HepG2 (cell line): ENCODE measurements around the gene ADAM19. TPM values are rescaled to one million over a fixed set of nuclear protein-coding genes. Genes with fewer than 3 reads are reported as not detected.

ENCODE experiments used
- ATAC-seq: fragments of 200-7000 bp; cut with Tn5 transposase; 3 replicates; pipeline ENCODE4 v1.9.1; 2020; ENCODE audit warnings: mild to moderate bottlenecking, moderate library complexity
- BruUV-seq: library from RNA; stranded (reverse); fragments of 400-500 nt; replicated peaks from 2 replicates; lab custom pipeline; 2021; lab: Mats Ljungman, UMichigan
- CTCF ChIA-PET: fragments of 300-600 bp; formaldehyde crosslinking; extraction: SDS; loops from one replicate; lab custom pipeline; 2021; ENCODE audit warnings: low total read pairs, inconsistent platforms, low intra/inter-chr PET ratio; lab: Yijun Ruan, JAX
- POLR2A ChIA-PET: fragments of 350-600 bp; sonication (Branson Sonifier 250); formaldehyde crosslinking; loops from one replicate; lab custom pipeline; 2020; ENCODE audit warnings: antibody characterized with exemption, inconsistent platforms; lab: Yijun Ruan, JAX
- DNase-seq: peaks from one replicate; pipeline ENCODE4 v3.0.0-alpha.2; 2015; ENCODE audit warnings: low spot score
- FAIRE-seq: peaks from 3 replicates; lab custom pipeline; 2011; peaks lifted over from hg19 to GRCh38; lab: Jason Lieb, UNC
- H2AFZ ChIP-seq: one replicate; pipeline ENCODE4 v1.6.1; 2011; ENCODE audit warnings: low read length, inconsistent platforms
- H3K27ac ChIP-seq: fragments of 300-600 bp; 3 replicates; pipeline ENCODE4 v1.8.0; 2011; ENCODE audit warnings: mixed run types, mild to moderate bottlenecking, mixed read lengths, low read length, inconsistent platforms; ENCODE audit not compliant: insufficient read depth; ENCODE audit errors: extremely low read length
- H3K27me3 ChIP-seq, 2 experiments: fragments of 200-600 bp in 1 of 2; 2 replicates in 1 of 2; 3 replicates in 1 of 2; pipeline versions ENCODE4 v1.6.0 to v1.8.0; 2011; ENCODE audit warnings: low read length in 2 of 2, mild to moderate bottlenecking in 2 of 2, moderate library complexity in 2 of 2, inconsistent platforms in 1 of 2; ENCODE audit not compliant: insufficient read depth in 2 of 2, control insufficient read depth in 1 of 2
- H3K36me3 ChIP-seq, 2 experiments: fragments of 200-600 bp in 1 of 2; replicated peaks in 1 of 2; 2 replicates in 1 of 2; 3 replicates in 1 of 2; pipeline versions ENCODE4 v1.5.1 to v1.8.0; 2011; ENCODE audit warnings: low read length in 2 of 2, inconsistent platforms in 1 of 2; ENCODE audit not compliant: insufficient read depth in 2 of 2, control insufficient read depth in 1 of 2
- H3K4me1 ChIP-seq: 2 replicates; pipeline ENCODE4 v1.5.1; 2012; ENCODE audit warnings: low read length, inconsistent platforms; ENCODE audit not compliant: insufficient read depth
- H3K4me2 ChIP-seq: 2 replicates; pipeline ENCODE4 v1.6.0; 2011; ENCODE audit warnings: low read depth, low read length, inconsistent platforms
- H3K4me3 ChIP-seq, 3 experiments: fragments of 200-600 bp in 1 of 3; sonication (generic), shearing (Covaris generic) in 1 of 3; replicated peaks in 1 of 3; 2 replicates each; pipeline ENCODE4 v1.5.1; 2011 to 2016; ENCODE audit warnings: low read length in 3 of 3, inconsistent platforms in 2 of 3, low read depth in 2 of 3, mild to moderate bottlenecking in 2 of 3, control low read depth in 1 of 3, mixed read lengths in 1 of 3; ENCODE audit not compliant: insufficient read depth in 1 of 3
- H3K79me2 ChIP-seq: one replicate; pipeline ENCODE4 v1.6.1; 2011; ENCODE audit warnings: low read length, inconsistent platforms; ENCODE audit not compliant: insufficient read depth
- H3K9ac ChIP-seq: 2 replicates; pipeline ENCODE4 v1.6.0; 2011; ENCODE audit warnings: mild to moderate bottlenecking, low read depth, low read length, inconsistent platforms; ENCODE audit not compliant: insufficient read depth
- H3K9me3 ChIP-seq: 2 replicates; pipeline ENCODE4 v1.5.1; 2012; ENCODE audit warnings: mild to moderate bottlenecking, low read length
- H4K20me1 ChIP-seq: 2 replicates; pipeline ENCODE4 v1.6.0; 2011; ENCODE audit warnings: inconsistent platforms, mild to moderate bottlenecking, low read length, moderate library complexity; ENCODE audit not compliant: insufficient read depth
- EP300 ChIP-seq, 3 experiments: sonication (generic) in 1 of 3; formaldehyde crosslinking in 1 of 3; IDR thresholded peaks; 2 replicates each; pipeline versions ENCODE4 v1.5.1 to v1.6.1; 2011 to 2020; ENCODE audit warnings: low read depth in 2 of 3, low read length in 2 of 3, borderline replicate concordance in 1 of 3, improper control_type of control experiment in 1 of 3, mild to moderate bottlenecking in 1 of 3, missing genetic modification reagents in 1 of 3, moderate library complexity in 1 of 3
- ESRRA ChIP-seq: sonication (generic); formaldehyde crosslinking; IDR thresholded peaks from 2 replicates; pipeline ENCODE4 v1.5.1; 2020; ENCODE audit warnings: mild to moderate bottlenecking, low read depth, missing genetic modification reagents
- HOXA5 ChIP-seq: sonication (generic); formaldehyde crosslinking; IDR thresholded peaks from 2 replicates; pipeline ENCODE4 v1.4.0; 2020; ENCODE audit warnings: missing genetic modification reagents
- MXD4 ChIP-seq: IDR thresholded peaks from 2 replicates; pipeline ENCODE4 v1.6.1; 2016; ENCODE audit warnings: mild to moderate bottlenecking, missing biosample characterization, missing genetic modification reagents
- NCOA2 ChIP-seq: sonication (generic); formaldehyde crosslinking; IDR thresholded peaks from 2 replicates; pipeline ENCODE4 v1.8.0; 2022; ENCODE audit warnings: inconsistent platforms
- NFKBIZ ChIP-seq: IDR thresholded peaks from 2 replicates; pipeline ENCODE4 v1.6.1; 2018; ENCODE audit warnings: missing genetic modification reagents, missing compliant biosample characterization
- PAF1 ChIP-seq: IDR thresholded peaks from 2 replicates; pipeline ENCODE4 v1.6.1; 2016; ENCODE audit warnings: missing genetic modification reagents, missing compliant biosample characterization
- RBFOX2 ChIP-seq: fragments of 200-400 bp; formaldehyde crosslinking; IDR thresholded peaks from 2 replicates; pipeline ENCODE4 v1.6.1; 2017; ENCODE audit warnings: low read depth, mild to moderate bottlenecking, low read length
- ZNF589 ChIP-seq: sonication (generic); formaldehyde crosslinking; conservative IDR thresholded peaks from 2 replicates; pipeline ENCODE4 v1.8.0; 2022; ENCODE audit warnings: mild to moderate bottlenecking, moderate library complexity, missing genetic modification reagents
- ZSCAN22 ChIP-seq: sonication (generic); formaldehyde crosslinking; IDR thresholded peaks from 2 replicates; pipeline ENCODE4 v1.4.0; 2020; ENCODE audit warnings: mild to moderate bottlenecking, missing genetic modification reagents
- WGBS: methylation state at CpG from one replicate; pipeline ENCODE4 v1.1.6; 2017; ENCODE audit warnings: low lambda C conversion rate; 5-methylcytosine and 5-hydroxymethylcytosine counted together
- in situ Hi-C: cut with HindIII; loops from 2 replicates; pipeline ENCODE4 v1.10.0; 2017; ENCODE audit warnings: low pct_unique_long_range_greater_than_20kb; ENCODE audit not compliant: extremely low pct_ligation_motif_present
- intact Hi-C: fragments of 100-400 bp; cut with micrococcal nuclease; formaldehyde crosslinking; loops from one replicate; pipeline ENCODE4 v1.10.0; 2022; ENCODE audit not compliant: unreplicated experiment
- polyA plus RNA-seq, 8 experiments: library from polyadenylated mRNA; depleted of rRNA in 3 of 8; stranded (reverse) in 7 of 8; unstranded in 1 of 8; fragments of >200 nt; fragmentation: Illumina TruSeq in 4 of 8; extraction: Trizol in 4 of 8; gene quantifications; 2 replicates each; pipeline versions ENCODE4 v1.2.1 to v1.2.3, GENCODE V29; 2011 to 2016; ENCODE audit warnings: low read depth in 4 of 8, missing spikeins in 1 of 8, mixed read lengths in 1 of 8; ENCODE audit not compliant: insufficient read depth in 1 of 8
- total RNA-seq, 5 experiments: library from RNA; depleted of rRNA; stranded (reverse); fragments of >200 nt; fragmentation: Illumina TruSeq; extraction: Trizol; gene quantifications; 2 replicates each; pipeline ENCODE4 v1.2.3, GENCODE V29; 2016; ENCODE audit warnings: low read depth in 1 of 5
- TF ChIP-seq, protein P1 (sequence below): sonication (generic); formaldehyde crosslinking; IDR thresholded peaks from 2 replicates; pipeline ENCODE4 v1.5.1; 2020; ENCODE audit warnings: mild to moderate bottlenecking, missing genetic modification reagents, moderate library complexity
- TF ChIP-seq, protein P2 (sequence below): sonication (generic); formaldehyde crosslinking; IDR thresholded peaks from 2 replicates; pipeline ENCODE4 v1.8.1; 2022; ENCODE audit warnings: mild to moderate bottlenecking, missing genetic modification reagents
- TF ChIP-seq, protein P3 (sequence below): IDR thresholded peaks from 2 replicates; pipeline ENCODE4 v1.6.1; 2016
- TF ChIP-seq, protein P4 (sequence below): sonication (generic); formaldehyde crosslinking; IDR thresholded peaks from 2 replicates; pipeline ENCODE4 v1.5.0; 2020; ENCODE audit warnings: mild to moderate bottlenecking, missing genetic modification reagents
- TF ChIP-seq, protein P5 (sequence below): sonication (generic); formaldehyde crosslinking; IDR thresholded peaks from 2 replicates; pipeline ENCODE4 v1.5.0; 2020; ENCODE audit warnings: missing genetic modification reagents

Gene ADAM19
- total and polyA plus RNA-seq, 2 of the 13 experiments (the other 11 are each of a cell fraction or from before 2014, with no cell fraction given), result 0.38 to 0.74 TPM

DNA sequence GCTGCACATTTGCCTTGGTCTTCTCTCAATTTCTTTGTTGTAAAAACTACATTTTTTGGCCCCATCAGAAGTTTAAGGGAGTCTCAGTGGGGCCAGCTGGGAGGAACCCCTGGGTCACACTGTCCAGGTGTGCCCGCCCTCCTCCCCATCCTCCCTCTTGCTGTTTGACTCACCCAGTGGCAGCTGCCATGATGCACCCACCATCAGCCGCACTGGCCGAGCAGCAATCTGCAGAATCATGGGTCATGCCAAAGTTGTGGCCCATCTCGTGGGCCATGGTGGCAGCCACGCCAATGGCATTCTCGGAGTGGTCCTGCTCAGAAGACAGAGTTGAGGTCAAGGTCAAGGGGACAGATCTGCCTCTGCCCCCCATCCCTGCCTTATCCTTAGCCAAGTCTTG lies 70.1 kb downstream of the ADAM19 start (continued):
- TF ChIP-seq, protein P1, sequence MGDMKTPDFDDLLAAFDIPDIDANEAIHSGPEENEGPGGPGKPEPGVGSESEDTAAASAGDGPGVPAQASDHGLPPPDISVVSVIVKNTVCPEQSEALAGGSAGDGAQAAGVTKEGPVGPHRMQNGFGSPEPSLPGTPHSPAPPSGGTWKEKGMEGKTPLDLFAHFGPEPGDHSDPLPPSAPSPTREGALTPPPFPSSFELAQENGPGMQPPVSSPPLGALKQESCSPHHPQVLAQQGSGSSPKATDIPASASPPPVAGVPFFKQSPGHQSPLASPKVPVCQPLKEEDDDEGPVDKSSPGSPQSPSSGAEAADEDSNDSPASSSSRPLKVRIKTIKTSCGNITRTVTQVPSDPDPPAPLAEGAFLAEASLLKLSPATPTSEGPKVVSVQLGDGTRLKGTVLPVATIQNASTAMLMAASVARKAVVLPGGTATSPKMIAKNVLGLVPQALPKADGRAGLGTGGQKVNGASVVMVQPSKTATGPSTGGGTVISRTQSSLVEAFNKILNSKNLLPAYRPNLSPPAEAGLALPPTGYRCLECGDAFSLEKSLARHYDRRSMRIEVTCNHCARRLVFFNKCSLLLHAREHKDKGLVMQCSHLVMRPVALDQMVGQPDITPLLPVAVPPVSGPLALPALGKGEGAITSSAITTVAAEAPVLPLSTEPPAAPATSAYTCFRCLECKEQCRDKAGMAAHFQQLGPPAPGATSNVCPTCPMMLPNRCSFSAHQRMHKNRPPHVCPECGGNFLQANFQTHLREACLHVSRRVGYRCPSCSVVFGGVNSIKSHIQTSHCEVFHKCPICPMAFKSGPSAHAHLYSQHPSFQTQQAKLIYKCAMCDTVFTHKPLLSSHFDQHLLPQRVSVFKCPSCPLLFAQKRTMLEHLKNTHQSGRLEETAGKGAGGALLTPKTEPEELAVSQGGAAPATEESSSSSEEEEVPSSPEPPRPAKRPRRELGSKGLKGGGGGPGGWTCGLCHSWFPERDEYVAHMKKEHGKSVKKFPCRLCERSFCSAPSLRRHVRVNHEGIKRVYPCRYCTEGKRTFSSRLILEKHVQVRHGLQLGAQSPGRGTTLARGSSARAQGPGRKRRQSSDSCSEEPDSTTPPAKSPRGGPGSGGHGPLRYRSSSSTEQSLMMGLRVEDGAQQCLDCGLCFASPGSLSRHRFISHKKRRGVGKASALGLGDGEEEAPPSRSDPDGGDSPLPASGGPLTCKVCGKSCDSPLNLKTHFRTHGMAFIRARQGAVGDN (CRISPR knock-in tag), result no peak
- TF ChIP-seq NFKBIZ (CRISPR knock-in tag), result no peak
- no peak for TF ChIP-seq RBFOX2
- no peak for TF ChIP-seq HOXA5 (CRISPR knock-in tag)
- TF ChIP-seq MXD4 (CRISPR knock-in tag), result no peak

DNA sequence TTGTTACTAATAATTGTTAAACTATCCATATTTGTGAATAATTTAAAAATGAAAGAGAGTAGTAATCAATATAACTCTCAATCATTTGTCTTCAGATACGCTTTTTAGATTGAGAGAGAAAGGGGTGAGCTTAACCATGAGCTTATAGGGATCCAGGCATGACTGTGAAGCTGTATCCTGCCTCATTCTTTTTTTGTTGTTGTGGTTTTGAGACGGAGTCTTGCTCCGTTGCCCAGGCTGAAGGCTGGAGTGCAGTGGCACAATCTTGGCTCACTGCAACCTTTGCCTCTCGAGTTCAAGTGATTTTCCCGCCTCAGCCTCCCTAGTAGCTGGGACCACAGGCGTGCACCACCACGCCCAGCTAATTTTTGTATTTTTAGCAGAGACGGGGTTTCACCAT lies 71.5 kb downstream of the ADAM19 start:
- POLR2A ChIA-PET, result no interaction called here
- no peak for TF ChIP-seq PAF1
- TF ChIP-seq ESRRA (CRISPR knock-in tag), result no peak
- no peak for TF ChIP-seq ZSCAN22 (CRISPR knock-in tag)
- TF ChIP-seq, protein P2, sequence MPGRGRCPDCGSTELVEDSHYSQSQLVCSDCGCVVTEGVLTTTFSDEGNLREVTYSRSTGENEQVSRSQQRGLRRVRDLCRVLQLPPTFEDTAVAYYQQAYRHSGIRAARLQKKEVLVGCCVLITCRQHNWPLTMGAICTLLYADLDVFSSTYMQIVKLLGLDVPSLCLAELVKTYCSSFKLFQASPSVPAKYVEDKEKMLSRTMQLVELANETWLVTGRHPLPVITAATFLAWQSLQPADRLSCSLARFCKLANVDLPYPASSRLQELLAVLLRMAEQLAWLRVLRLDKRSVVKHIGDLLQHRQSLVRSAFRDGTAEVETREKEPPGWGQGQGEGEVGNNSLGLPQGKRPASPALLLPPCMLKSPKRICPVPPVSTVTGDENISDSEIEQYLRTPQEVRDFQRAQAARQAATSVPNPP (CRISPR knock-in tag), result no peak
- TF ChIP-seq, protein P3, sequence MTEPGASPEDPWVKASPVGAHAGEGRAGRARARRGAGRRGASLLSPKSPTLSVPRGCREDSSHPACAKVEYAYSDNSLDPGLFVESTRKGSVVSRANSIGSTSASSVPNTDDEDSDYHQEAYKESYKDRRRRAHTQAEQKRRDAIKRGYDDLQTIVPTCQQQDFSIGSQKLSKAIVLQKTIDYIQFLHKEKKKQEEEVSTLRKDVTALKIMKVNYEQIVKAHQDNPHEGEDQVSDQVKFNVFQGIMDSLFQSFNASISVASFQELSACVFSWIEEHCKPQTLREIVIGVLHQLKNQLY (CRISPR knock-in tag), result no peak
- TF ChIP-seq, protein P4, sequence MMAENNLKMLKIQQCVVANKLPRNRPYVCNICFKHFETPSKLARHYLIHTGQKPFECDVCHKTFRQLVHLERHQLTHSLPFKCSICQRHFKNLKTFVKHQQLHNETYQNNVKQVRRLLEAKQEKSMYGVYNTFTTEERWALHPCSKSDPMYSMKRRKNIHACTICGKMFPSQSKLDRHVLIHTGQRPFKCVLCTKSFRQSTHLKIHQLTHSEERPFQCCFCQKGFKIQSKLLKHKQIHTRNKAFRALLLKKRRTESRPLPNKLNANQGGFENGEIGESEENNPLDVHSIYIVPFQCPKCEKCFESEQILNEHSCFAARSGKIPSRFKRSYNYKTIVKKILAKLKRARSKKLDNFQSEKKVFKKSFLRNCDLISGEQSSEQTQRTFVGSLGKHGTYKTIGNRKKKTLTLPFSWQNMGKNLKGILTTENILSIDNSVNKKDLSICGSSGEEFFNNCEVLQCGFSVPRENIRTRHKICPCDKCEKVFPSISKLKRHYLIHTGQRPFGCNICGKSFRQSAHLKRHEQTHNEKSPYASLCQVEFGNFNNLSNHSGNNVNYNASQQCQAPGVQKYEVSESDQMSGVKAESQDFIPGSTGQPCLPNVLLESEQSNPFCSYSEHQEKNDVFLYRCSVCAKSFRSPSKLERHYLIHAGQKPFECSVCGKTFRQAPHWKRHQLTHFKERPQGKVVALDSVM, result no peak
- no peak for TF ChIP-seq EP300 (IDR thresholded peaks at IDR 0.05; ENCODE audit: low read depth in 2 of 2, low read length in 2 of 2)
- no peak for TF ChIP-seq EP300 (CRISPR knock-in tag; IDR thresholded peaks at IDR 0.05; ENCODE audit: borderline replicate concordance)
- TF ChIP-seq ZNF589, result no peak
- no peak for TF ChIP-seq NCOA2 (CRISPR knock-in tag)
- TF ChIP-seq, protein P5, sequence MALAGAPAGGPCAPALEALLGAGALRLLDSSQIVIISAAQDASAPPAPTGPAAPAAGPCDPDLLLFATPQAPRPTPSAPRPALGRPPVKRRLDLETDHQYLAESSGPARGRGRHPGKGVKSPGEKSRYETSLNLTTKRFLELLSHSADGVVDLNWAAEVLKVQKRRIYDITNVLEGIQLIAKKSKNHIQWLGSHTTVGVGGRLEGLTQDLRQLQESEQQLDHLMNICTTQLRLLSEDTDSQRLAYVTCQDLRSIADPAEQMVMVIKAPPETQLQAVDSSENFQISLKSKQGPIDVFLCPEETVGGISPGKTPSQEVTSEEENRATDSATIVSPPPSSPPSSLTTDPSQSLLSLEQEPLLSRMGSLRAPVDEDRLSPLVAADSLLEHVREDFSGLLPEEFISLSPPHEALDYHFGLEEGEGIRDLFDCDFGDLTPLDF (CRISPR knock-in tag), result no peak

More for the DNA sequence above, 71.5 kb downstream of the ADAM19 start:
- Histone ChIP-seq H3K27ac (no peak overlapping the region), H2AFZ (no peak overlapping the region), H3K4me3 (no peak overlapping the region), H3K79me2 (no peaks in the 10 kb centered on the region), H4K20me1 (no peaks in the 10 kb centered on the region), H3K27me3 (no peaks in the 10 kb centered on the region), H3K4me2 (no peak overlapping the region), H3K9me3 (no peaks in the 10 kb centered on the region), H3K9ac (no peak overlapping the region), H3K4me1 (no peaks in the 10 kb centered on the region), H3K36me3 (no peaks in the 10 kb centered on the region)
- in situ Hi-C loops (no loop called here), intact Hi-C loops (no loop called here)
- WGBS, result 69% methylated on average over 8 of the region's 8 CpGs
- DNase-seq, result no peak
- CTCF ChIA-PET, result no interaction called here
- no TSS peak for BruUV-seq
- FAIRE-seq, result no peak
- no peak for ATAC-seq
